GM19193 (cell line): ENCODE results near the gene BRI3BP.

Experiments
- POLR2A ChIP-seq: IDR thresholded peaks from 4 replicates; pipeline ENCODE4 v1.6.1; 2011; ENCODE audit not compliant: insufficient read depth, insufficient read length; ENCODE audit errors: extremely low read depth

BRI3BP gene

GRCh38 chr12:125070112-125070511, 76.7 kb downstream of the BRI3BP start:
- TF ChIP-seq POLR2A: no peak

- TF ChIP-seq POLR2A: no peak
These were observed 77.4 kb downstream of the BRI3BP start for GRCh38 chr12:125070661-125071390.

- TF ChIP-seq POLR2A: no peak
These were observed 78.0 kb downstream of the BRI3BP start for GRCh38 chr12:125071456-125071855.

- TF ChIP-seq POLR2A: no peak
These were observed 79.1 kb downstream of the BRI3BP start for GRCh38 chr12:125072496-125072895.

GRCh38 chr12:125076103-125076502, 82.7 kb downstream of the BRI3BP start:
- TF ChIP-seq POLR2A: no peak

GRCh38 chr12:125079084-125079483, 85.6 kb downstream of the BRI3BP start:
- TF ChIP-seq POLR2A: no peak

GRCh38 chr12:125079648-125080645, 86.5 kb downstream of the BRI3BP start:
- no peak for TF ChIP-seq POLR2A
